H1 (cell line): ENCODE results near the gene KRTAP2-4. TPM values are rescaled to one million over a fixed set of nuclear protein-coding genes. Genes with fewer than 3 reads are reported as not detected.

Experiments used
- CTCF ChIA-PET: fragments of 300-600 bp; sonication (Branson Sonifier 250); formaldehyde crosslinking; loops from one replicate; lab custom pipeline; 2021; ENCODE audit not compliant: partially characterized antibody; lab: Charles Lee
- POLR2A ChIA-PET: fragments of 300-600 bp; sonication (Branson Sonifier 250); formaldehyde crosslinking; loops from one replicate; lab custom pipeline; 2021; ENCODE audit warnings: inconsistent platforms; ENCODE audit not compliant: partially characterized antibody; lab: Charles Lee
- DNase-seq, 2 experiments: peaks; one replicate each; pipeline versions ENCODE4 v3.0.0 to v3.0.0-alpha.2; 2010 to 2022; ENCODE audit warnings: low spot score in 2 of 2, low read depth in 1 of 2, mixed read lengths in 1 of 2
- FAIRE-seq: peaks from 2 replicates; lab custom pipeline; 2011; peaks lifted over from hg19 to GRCh38; lab: Jason Lieb, UNC
- H2AFZ ChIP-seq: 2 replicates; pipeline ENCODE4 v1.8.1; 2012; ENCODE audit warnings: low read length, inconsistent platforms
- H2AK5ac ChIP-seq: 2 replicates; pipeline ENCODE4 v1.6.1; 2013; ENCODE audit warnings: low read depth, low read length
- H2BK120ac ChIP-seq: replicated peaks from 2 replicates; pipeline ENCODE3; 2013; ENCODE audit warnings: low read depth, low read length, inconsistent platforms
- H2BK12ac ChIP-seq: 2 replicates; pipeline ENCODE4 v1.6.1; 2013; ENCODE audit warnings: low read depth, low read length
- H2BK15ac ChIP-seq: 2 replicates; pipeline ENCODE4 v1.6.1; 2013; ENCODE audit warnings: low read length
- H2BK20ac ChIP-seq: 2 replicates; pipeline ENCODE4 v1.6.1; 2013; ENCODE audit warnings: low read length
- H2BK5ac ChIP-seq: 2 replicates; pipeline ENCODE4 v1.6.1; 2013; ENCODE audit warnings: low read depth, low read length
- H3K14ac ChIP-seq: 2 replicates; pipeline ENCODE4 v1.6.1; 2013; ENCODE audit warnings: inconsistent platforms; ENCODE audit not compliant: insufficient read length
- H3K18ac ChIP-seq: 2 replicates; pipeline ENCODE4 v1.6.1; 2013; ENCODE audit warnings: low read length; ENCODE audit errors: extremely low read depth
- H3K23ac ChIP-seq: 2 replicates; pipeline ENCODE4 v1.6.1; 2013; ENCODE audit warnings: inconsistent platforms; ENCODE audit not compliant: insufficient read length
- H3K23me2 ChIP-seq: 2 replicates; pipeline ENCODE4 v1.6.1; 2013; ENCODE audit warnings: low read depth, low read length
- H3K27ac ChIP-seq: 2 replicates; pipeline ENCODE4 v1.6.1; 2011; ENCODE audit warnings: low read depth, low read length, inconsistent platforms
- H3K27me3 ChIP-seq, 4 experiments: replicated peaks in 1 of 4; 1 replicate in 1 of 4; 2 replicates in 3 of 4; pipeline versions ENCODE4 v1.6.1 to v1.8.1; 2011 to 2013; ENCODE audit warnings: low read length in 3 of 4, mild to moderate bottlenecking in 3 of 4, inconsistent platforms in 2 of 4, mixed read lengths in 2 of 4, moderate library complexity in 1 of 4; ENCODE audit not compliant: control insufficient read depth in 3 of 4, insufficient read depth in 3 of 4; ENCODE audit errors: extremely low read depth in 1 of 4
- H3K36me3 ChIP-seq, 4 experiments: 2 replicates each; pipeline versions ENCODE4 v1.6.1 to v1.8.1; 2011 to 2013; ENCODE audit warnings: mild to moderate bottlenecking in 4 of 4, low read length in 3 of 4, moderate library complexity in 2 of 4, control low read depth in 1 of 4, inconsistent platforms in 1 of 4; ENCODE audit not compliant: insufficient read depth in 4 of 4, control insufficient read depth in 2 of 4
- H3K4ac ChIP-seq: replicated peaks from 2 replicates; pipeline ENCODE3; 2013; ENCODE audit warnings: low read length, low read depth, mixed read lengths, inconsistent platforms; ENCODE audit not compliant: insufficient read length
- H3K4me1 ChIP-seq, 4 experiments: replicated peaks in 1 of 4; 1 replicate in 1 of 4; 2 replicates in 3 of 4; pipeline versions ENCODE4 v1.6.1 to v1.8.1; 2011 to 2013; ENCODE audit warnings: low read length in 3 of 4, inconsistent platforms in 2 of 4, mixed read lengths in 1 of 4; ENCODE audit not compliant: insufficient read depth in 4 of 4, control insufficient read depth in 3 of 4
- H3K4me2 ChIP-seq, 2 experiments: 2 replicates each; pipeline versions ENCODE4 v1.6.1 to v1.8.1; 2011 to 2013; ENCODE audit warnings: low read depth in 2 of 2, low read length in 2 of 2, control low read depth in 1 of 2, inconsistent platforms in 1 of 2, mild to moderate bottlenecking in 1 of 2; ENCODE audit not compliant: insufficient read depth in 1 of 2
- H3K4me3 ChIP-seq, 4 experiments: fragments of 200-600, 300-600 bp in 1 of 4; sonication (generic), shearing (Covaris generic), sonication (Bioruptor Twin) in 1 of 4; 2 replicates each; pipeline versions ENCODE4 v1.5.1 to v1.8.1; 2011 to 2016; ENCODE audit warnings: low read length in 4 of 4, low read depth in 3 of 4, control low read depth in 2 of 4, inconsistent platforms in 2 of 4, mild to moderate bottlenecking in 2 of 4, mixed read lengths in 1 of 4, moderate library complexity in 1 of 4; ENCODE audit not compliant: insufficient read depth in 2 of 4; ENCODE audit errors: extremely low read depth in 1 of 4
- H3K56ac ChIP-seq: replicated peaks from 2 replicates; pipeline ENCODE3; 2013; ENCODE audit warnings: low read depth, mild to moderate bottlenecking, mixed read lengths, low read length, inconsistent platforms; ENCODE audit not compliant: insufficient read length
- H3K79me1 ChIP-seq: 2 replicates; pipeline ENCODE4 v1.6.1; 2013; ENCODE audit warnings: low read depth, low read length, control low read depth
- H3K79me2 ChIP-seq, 2 experiments: 2 replicates each; pipeline versions ENCODE4 v1.6.1 to v1.8.1; 2012 to 2013; ENCODE audit warnings: low read length in 2 of 2, mild to moderate bottlenecking in 2 of 2, inconsistent platforms in 1 of 2; ENCODE audit not compliant: insufficient read depth in 2 of 2, control insufficient read depth in 1 of 2
- H3K9ac ChIP-seq, 4 experiments: replicated peaks in 1 of 4; 1 replicate in 1 of 4; 2 replicates in 3 of 4; pipeline versions ENCODE4 v1.6.1 to v1.8.1; 2011 to 2013; ENCODE audit warnings: low read depth in 3 of 4, low read length in 3 of 4, control low read depth in 2 of 4, mild to moderate bottlenecking in 2 of 4, moderate library complexity in 2 of 4, inconsistent platforms in 1 of 4; ENCODE audit errors: extremely low read depth in 1 of 4
- H3K9me3 ChIP-seq, 2 experiments: 2 replicates each; pipeline versions ENCODE4 v1.6.1 to v1.8.1; 2012 to 2013; ENCODE audit warnings: mild to moderate bottlenecking in 2 of 2, moderate library complexity in 2 of 2, control low read depth in 1 of 2, inconsistent platforms in 1 of 2, low read depth in 1 of 2, low read length in 1 of 2, mixed read lengths in 1 of 2; ENCODE audit not compliant: insufficient read depth in 2 of 2
- H4K20me1 ChIP-seq, 2 experiments: replicated peaks in 1 of 2; 2 replicates each; pipeline versions ENCODE3 to v1.8.1; 2011 to 2013; ENCODE audit warnings: inconsistent platforms in 2 of 2, low read length in 2 of 2, mild to moderate bottlenecking in 1 of 2; ENCODE audit not compliant: insufficient read depth in 2 of 2, control insufficient read depth in 1 of 2
- H4K5ac ChIP-seq: 2 replicates; pipeline ENCODE4 v1.6.1; 2013; ENCODE audit warnings: low read length, low read depth, mixed read lengths, inconsistent platforms; ENCODE audit not compliant: insufficient read length
- H4K8ac ChIP-seq: 2 replicates; pipeline ENCODE4 v1.8.0; 2013; ENCODE audit warnings: mild to moderate bottlenecking, moderate library complexity, low read length, inconsistent platforms; ENCODE audit not compliant: insufficient read depth; ENCODE audit errors: extremely low read depth
- H4K91ac ChIP-seq: replicated peaks from 2 replicates; pipeline ENCODE3; 2013; ENCODE audit warnings: low read length, mixed read lengths, inconsistent platforms; ENCODE audit not compliant: insufficient read length
- KDM5A ChIP-seq: fragments of 200-600 bp; IDR thresholded peaks from 2 replicates; pipeline ENCODE4 v1.7.1; 2012; ENCODE audit warnings: mild to moderate bottlenecking, low read length, inconsistent platforms, mixed read lengths
- SUZ12 ChIP-seq: fragments of 200-600 bp; sonication (generic); IDR thresholded peaks from 2 replicates; pipeline ENCODE4 v1.6.1; 2012; ENCODE audit warnings: mild to moderate bottlenecking, inconsistent platforms, low read length, moderate library complexity, mixed read lengths
- TBP ChIP-seq: IDR thresholded peaks from 2 replicates; pipeline ENCODE4 v1.6.1; 2011; ENCODE audit warnings: low read depth, low read length, improper control_type of control experiment
- WGBS, 2 experiments: shearing (Covaris generic) in 1 of 2; methylation state at CpG; one replicate each; pipeline versions ENCODE4 v1.1.6 to v1.1.7; 2013 to 2015; ENCODE audit warnings: low lambda C conversion rate in 2 of 2, mixed read lengths in 2 of 2, inconsistent platforms in 1 of 2, low coverage in 1 of 2, missing lambda C conversion rate in 1 of 2; ENCODE audit not compliant: insufficient replicate concordance in 2 of 2, insufficient coverage in 1 of 2, insufficient read length in 1 of 2; ENCODE audit errors: extremely low coverage in 1 of 2, missing lambda C conversion rate in 1 of 2; 5-methylcytosine and 5-hydroxymethylcytosine counted together
- polyA plus RNA-seq, 7 experiments: library from polyadenylated mRNA; depleted of rRNA in 3 of 7; stranded (reverse) in 5 of 7; unstranded in 2 of 7; fragments of >200 nt in 5 of 7; fragments of 200-250 nt in 2 of 7; gene quantifications; 1 replicate in 5 of 7; 2 replicates in 1 of 7; 4 replicates in 1 of 7; pipeline versions ENCODE4 v1.2.1 to v1.2.3, GENCODE V29; 2011 to 2013; ENCODE audit warnings: missing spikeins in 2 of 7, mixed read lengths in 2 of 7
- total RNA-seq: library from RNA; stranded (reverse); fragmentation: NEBNext Ultra II Directional; extraction: Animal tissue kit (Norgen Biotek cat#: 25700); gene quantifications from 2 replicates; pipeline ENCODE4 v1.2.1, GENCODE V29; 2021

Gene KRTAP2-4
- total and polyA plus RNA-seq, 2 of the 8 experiments (the other 6 are each of a cell fraction or from before 2014, with no cell fraction given), result not detected

DNA sequence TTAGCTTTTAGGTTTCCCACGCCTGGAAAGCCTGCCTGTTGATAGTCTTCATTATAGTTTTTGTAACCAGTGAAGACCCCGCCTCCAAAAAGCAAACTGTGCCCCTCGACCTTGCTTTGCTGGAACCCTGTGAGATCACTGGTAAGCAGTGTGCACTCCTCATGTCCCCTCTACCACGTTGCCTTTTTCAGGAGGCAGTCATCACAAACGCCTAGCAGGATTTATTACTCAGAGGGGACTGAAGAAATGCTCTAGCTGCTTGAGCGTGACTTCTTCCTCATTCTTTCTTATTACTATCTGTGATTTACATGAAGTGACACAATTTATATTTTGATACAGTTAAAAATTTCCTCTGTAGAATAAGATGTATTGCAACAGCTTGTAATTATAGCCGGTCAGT lies 50.2 kb downstream of the KRTAP2-4 start:
- no peaks in the 10 kb centered on the region for H3K4me1 ChIP-seq
- H2AFZ ChIP-seq, result no peak overlapping the region
- no peak for FAIRE-seq
- no peak overlapping the region for H4K5ac ChIP-seq
- H3K79me2 ChIP-seq, result no peaks in the 10 kb centered on the region
- H3K23ac ChIP-seq, result no peak overlapping the region
- H3K36me3 ChIP-seq, result no peaks in the 10 kb centered on the region
- no peak overlapping the region for H3K4ac ChIP-seq
- no peak overlapping the region for H3K4me3 ChIP-seq
- H2BK5ac ChIP-seq, result no peak overlapping the region
- DNase-seq, result no peak
- no peaks in the 10 kb centered on the region for H3K23me2 ChIP-seq
- no peaks in the 10 kb centered on the region for H3K79me1 ChIP-seq
- WGBS, 2 experiments, result 84% methylated on average over 7 of the region's 7 CpGs; no CpG with 5 or more reads in 1 of the 2 experiments
- H3K18ac ChIP-seq, result no peak overlapping the region
- H2AK5ac ChIP-seq, result no peak overlapping the region
- H3K27ac ChIP-seq, result no peak overlapping the region
- CTCF ChIA-PET, result interaction anchor here (0.7 kb wide), 1 partner anchor 152 kb away, joined by 3 read pairs; no protein-coding TSS in a partner anchor
- POLR2A ChIA-PET, result no interaction called here
- H3K4me2 ChIP-seq, result no peak overlapping the region
- no peak overlapping the region for H2BK12ac ChIP-seq
- H2BK15ac ChIP-seq, result no peak overlapping the region
- H2BK20ac ChIP-seq, result no peak overlapping the region
- H3K56ac ChIP-seq, result no peak overlapping the region
- no peak overlapping the region for H4K91ac ChIP-seq
- no peak overlapping the region for H3K14ac ChIP-seq
- H3K9ac ChIP-seq, result no peak overlapping the region
- no peak overlapping the region for H4K8ac ChIP-seq
- H3K27me3 ChIP-seq, result no peaks in the 10 kb centered on the region; a peak in 1 of 7 replicates
- H4K20me1 ChIP-seq, result no peaks in the 10 kb centered on the region
- H3K9me3 ChIP-seq, result no peaks in the 10 kb centered on the region
- no peak overlapping the region for H2BK120ac ChIP-seq
- TF ChIP-seq TBP (no peak), SUZ12 (no peak), KDM5A (no peak)
